ENCODE data around the gene DNAAF1.

DNA sequence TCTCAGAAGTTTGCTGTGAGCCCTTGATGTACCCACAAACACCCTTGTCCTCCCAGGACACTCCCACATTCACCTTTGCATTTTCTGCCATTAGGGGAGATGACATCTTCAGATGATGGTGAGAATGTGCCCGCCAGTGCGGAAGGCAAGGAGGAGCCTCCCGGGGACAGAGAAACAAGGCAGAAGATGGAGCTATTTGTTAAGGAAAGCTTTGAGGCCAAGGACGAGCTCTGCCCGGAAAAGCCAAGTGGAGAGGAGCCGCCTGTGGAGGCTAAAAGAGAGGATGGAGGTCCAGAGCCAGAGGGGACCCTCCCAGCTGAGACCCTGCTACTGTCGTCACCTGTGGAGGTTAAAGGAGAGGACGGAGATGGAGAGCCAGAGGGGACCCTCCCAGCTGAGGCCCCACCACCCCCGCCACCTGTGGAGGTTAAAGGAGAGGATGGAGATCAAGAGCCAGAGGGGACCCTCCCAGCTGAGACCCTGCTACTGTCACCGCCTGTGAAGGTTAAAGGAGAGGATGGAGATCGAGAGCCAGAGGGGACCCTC lies 24.7 kb downstream of the DNAAF1 start:
- TF ChIP-seq, protein P1, sequence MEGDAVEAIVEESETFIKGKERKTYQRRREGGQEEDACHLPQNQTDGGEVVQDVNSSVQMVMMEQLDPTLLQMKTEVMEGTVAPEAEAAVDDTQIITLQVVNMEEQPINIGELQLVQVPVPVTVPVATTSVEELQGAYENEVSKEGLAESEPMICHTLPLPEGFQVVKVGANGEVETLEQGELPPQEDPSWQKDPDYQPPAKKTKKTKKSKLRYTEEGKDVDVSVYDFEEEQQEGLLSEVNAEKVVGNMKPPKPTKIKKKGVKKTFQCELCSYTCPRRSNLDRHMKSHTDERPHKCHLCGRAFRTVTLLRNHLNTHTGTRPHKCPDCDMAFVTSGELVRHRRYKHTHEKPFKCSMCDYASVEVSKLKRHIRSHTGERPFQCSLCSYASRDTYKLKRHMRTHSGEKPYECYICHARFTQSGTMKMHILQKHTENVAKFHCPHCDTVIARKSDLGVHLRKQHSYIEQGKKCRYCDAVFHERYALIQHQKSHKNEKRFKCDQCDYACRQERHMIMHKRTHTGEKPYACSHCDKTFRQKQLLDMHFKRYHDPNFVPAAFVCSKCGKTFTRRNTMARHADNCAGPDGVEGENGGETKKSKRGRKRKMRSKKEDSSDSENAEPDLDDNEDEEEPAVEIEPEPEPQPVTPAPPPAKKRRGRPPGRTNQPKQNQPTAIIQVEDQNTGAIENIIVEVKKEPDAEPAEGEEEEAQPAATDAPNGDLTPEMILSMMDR (IDR thresholded peaks at IDR 0.05) = no peak
- TF ChIP-seq POLR2A (IDR thresholded peaks at IDR 0.05) = no peak
